Measurements from ENCODE around the gene TMEM44.
A peak's percentile ranks its signal among the peaks of the same experiment; 100 is the strongest.

The TMEM44 gene

DNA sequence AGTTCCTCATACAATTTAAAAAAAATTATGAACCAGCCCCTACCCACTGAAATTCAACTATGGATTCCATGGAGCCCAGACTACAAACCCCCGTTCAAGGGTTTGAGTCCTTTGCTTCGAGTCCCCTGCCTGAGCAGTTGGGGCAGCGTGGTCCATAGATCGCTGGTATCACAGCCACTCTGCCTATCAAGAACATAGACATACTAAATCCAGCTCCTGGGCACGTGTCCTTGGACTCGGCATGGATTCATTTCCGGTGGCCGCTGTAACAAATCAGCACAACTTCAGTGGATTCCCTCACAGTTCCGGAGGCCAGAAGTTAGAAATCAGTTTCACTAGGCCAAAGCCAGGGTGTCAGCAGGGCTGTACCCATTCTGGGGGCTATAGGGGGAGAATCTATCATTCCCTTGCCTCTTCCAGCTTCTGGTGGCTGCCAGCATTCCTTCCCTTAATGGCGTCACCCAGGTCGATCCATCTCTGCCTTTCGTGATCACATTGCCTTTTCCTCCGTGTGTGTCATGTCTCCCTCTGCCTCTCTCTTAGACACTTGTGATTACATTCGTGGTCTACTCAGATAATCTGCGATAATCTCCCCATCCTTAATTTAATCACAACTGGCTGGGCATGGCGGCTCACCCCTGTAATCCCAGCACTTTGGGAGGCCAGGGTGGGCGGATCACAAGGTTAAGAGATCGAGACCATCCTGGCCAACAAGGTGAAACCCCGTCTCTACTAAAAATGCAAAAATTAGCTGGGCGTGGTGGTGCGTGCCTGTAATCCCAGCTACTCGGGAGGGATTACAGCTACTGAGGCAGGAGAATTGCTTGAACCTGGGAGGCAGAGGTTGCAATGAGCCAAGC, 4.6 kb upstream of the TMEM44 start:
- Histone ChIP-seq H3K79me2 (ENCODE audit: insufficient read depth, low read depth) (no peaks in the 10 kb centered on the region), H3K4me3 (IDR thresholded peaks at IDR 0.05; ENCODE audit: insufficient read depth, low read depth, low read length) (no peak overlapping the region), H3K4me2 (no peak overlapping the region), H4K20me1 (ENCODE audit: insufficient read depth) (no peaks in the 10 kb centered on the region), H3K9ac (no peak overlapping the region), H3K36me3 (ENCODE audit: insufficient read depth) (no peaks in the 10 kb centered on the region; the same call in 1 of the 2 replicates), H2AFZ (ENCODE audit: low read depth) (no peak overlapping the region), H3K27ac (no peak overlapping the region), H3K27me3 (ENCODE audit: insufficient read depth, low read depth) (no peaks in the 10 kb centered on the region), H3K4me1 (ENCODE audit: low read depth, poor library complexity, severe bottlenecking) (no peaks in the 10 kb centered on the region)
- TF ChIP-seq, protein P1, sequence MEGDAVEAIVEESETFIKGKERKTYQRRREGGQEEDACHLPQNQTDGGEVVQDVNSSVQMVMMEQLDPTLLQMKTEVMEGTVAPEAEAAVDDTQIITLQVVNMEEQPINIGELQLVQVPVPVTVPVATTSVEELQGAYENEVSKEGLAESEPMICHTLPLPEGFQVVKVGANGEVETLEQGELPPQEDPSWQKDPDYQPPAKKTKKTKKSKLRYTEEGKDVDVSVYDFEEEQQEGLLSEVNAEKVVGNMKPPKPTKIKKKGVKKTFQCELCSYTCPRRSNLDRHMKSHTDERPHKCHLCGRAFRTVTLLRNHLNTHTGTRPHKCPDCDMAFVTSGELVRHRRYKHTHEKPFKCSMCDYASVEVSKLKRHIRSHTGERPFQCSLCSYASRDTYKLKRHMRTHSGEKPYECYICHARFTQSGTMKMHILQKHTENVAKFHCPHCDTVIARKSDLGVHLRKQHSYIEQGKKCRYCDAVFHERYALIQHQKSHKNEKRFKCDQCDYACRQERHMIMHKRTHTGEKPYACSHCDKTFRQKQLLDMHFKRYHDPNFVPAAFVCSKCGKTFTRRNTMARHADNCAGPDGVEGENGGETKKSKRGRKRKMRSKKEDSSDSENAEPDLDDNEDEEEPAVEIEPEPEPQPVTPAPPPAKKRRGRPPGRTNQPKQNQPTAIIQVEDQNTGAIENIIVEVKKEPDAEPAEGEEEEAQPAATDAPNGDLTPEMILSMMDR (conservative IDR thresholded peaks at IDR 0.05; ENCODE audit: low read depth, low read length) = no peak

DNA sequence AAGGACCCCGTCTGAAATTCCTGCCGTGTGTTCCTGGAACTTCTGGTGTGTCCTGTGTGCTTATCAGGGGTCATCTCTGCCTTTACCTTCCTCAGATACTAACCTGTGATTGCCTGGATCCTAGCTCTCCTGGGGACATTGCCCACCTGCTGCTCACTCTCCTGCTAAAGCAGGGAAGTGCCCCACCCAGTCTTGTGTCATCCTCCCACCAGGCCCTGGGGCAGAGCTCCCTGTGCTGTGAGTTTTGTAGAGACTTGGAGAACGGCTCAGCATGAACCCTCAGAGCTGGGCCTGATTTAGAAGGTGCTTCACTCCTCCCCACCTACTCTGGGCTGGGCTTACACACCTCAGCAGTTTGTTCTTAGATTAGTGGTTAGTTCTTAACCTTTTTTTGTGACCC, 3.8 kb upstream of the TMEM44 start:
- H3K4me3 ChIP-seq (IDR thresholded peaks at IDR 0.05; ENCODE audit: insufficient read depth, low read depth, low read length) = no peak overlapping the region
- no peaks in the 10 kb centered on the region for H4K20me1 ChIP-seq (ENCODE audit: insufficient read depth)
- no peak overlapping the region for H2AFZ ChIP-seq (ENCODE audit: low read depth)
- no peak overlapping the region for H3K4me2 ChIP-seq
- H3K27ac ChIP-seq = no peak overlapping the region
- H3K79me2 ChIP-seq (ENCODE audit: insufficient read depth, low read depth) = no peaks in the 10 kb centered on the region
- H3K36me3 ChIP-seq (ENCODE audit: insufficient read depth) = no peaks in the 10 kb centered on the region; the same call in 1 of the 2 replicates
- TF ChIP-seq, protein P1 (conservative IDR thresholded peaks at IDR 0.05; ENCODE audit: low read depth, low read length) = no peak
- H3K9ac ChIP-seq = no peak overlapping the region
- no peaks in the 10 kb centered on the region for H3K4me1 ChIP-seq (ENCODE audit: low read depth, poor library complexity, severe bottlenecking)
- no peaks in the 10 kb centered on the region for H3K27me3 ChIP-seq (ENCODE audit: insufficient read depth, low read depth)

DNA sequence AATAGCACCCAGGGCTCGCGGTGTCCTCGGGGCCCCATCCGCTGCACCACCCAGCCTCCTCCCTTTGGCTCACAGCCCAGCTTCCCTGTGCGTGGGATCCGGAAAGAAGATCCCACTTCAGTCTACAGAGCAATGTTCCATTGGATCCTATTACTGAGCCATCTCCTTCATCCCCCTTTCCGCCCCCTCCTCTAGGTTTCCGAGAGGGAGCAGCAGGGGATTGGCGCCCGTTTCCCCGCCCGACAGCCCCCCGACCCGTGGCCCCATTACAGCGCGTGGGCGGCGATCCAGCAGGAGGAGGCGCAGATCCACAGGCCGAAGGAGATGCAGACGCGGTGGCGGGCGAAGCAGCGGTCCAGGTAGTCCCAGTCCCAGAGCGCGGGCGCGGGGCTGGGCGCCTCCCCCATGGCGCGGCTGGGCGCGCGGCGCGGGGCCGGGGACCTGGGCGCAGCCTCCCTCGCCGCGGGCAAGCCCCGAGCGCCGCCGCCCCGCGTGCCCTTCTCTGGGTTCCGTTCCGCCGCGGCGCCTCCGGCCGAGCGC, 340 bp downstream of the TMEM44 start:
- Histone ChIP-seq H3K27ac (no peak overlapping the region), H3K79me2 (ENCODE audit: insufficient read depth, low read depth) (no peaks in the 10 kb centered on the region), H4K20me1 (ENCODE audit: insufficient read depth) (no peaks in the 10 kb centered on the region), H3K4me1 (ENCODE audit: low read depth, poor library complexity, severe bottlenecking) (no peaks in the 10 kb centered on the region), H3K4me3 (IDR thresholded peaks at IDR 0.05; ENCODE audit: insufficient read depth, low read depth, low read length) (no peak overlapping the region), H2AFZ (ENCODE audit: low read depth) (peak overlapping the region; percentile 95), H3K4me2 (peak overlapping the region; percentile 55), H3K36me3 (ENCODE audit: insufficient read depth) (no peaks in the 10 kb centered on the region), H3K9ac (peak overlapping the region; percentile 33; the same call in 1 of the 2 replicates), H3K27me3 (ENCODE audit: insufficient read depth, low read depth) (no peaks in the 10 kb centered on the region)
- TF ChIP-seq, protein P1 (conservative IDR thresholded peaks at IDR 0.05; ENCODE audit: low read depth, low read length) = no peak

DNA sequence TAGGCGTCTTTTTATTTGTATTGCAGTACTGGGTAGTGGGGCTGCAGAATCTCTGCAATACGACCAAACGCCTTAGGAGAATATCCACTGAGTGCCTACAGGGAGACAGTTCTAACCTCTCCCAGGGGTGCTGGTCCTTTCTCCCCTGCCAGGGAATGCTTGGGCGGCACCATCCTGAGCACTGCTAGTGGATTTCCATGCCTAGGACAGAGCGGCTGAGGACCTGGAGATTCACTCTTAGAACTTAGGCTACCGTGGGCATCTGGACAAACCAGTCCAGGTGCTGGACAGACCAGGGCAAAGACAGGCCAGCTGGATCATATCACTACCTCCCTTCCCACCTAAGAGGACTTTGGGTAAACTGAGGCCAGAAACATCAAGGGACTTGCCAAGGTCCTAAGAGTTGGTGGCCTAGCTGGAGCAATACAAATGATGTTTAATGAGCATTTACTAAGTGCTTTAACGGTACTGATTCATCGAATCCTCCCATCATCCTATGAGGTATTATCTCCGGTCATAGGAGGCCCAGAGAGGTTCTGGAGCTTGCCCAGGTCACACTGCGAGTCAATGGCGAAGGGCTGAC, 902 bp downstream of the TMEM44 start:
- no peaks in the 10 kb centered on the region for H3K4me1 ChIP-seq (ENCODE audit: low read depth, poor library complexity, severe bottlenecking)
- TF ChIP-seq, protein P1 (conservative IDR thresholded peaks at IDR 0.05; ENCODE audit: low read depth, low read length) = no peak
- H3K79me2 ChIP-seq (ENCODE audit: insufficient read depth, low read depth) = no peaks in the 10 kb centered on the region
- no peak overlapping the region for H3K27ac ChIP-seq
- peak overlapping the region; percentile 95 for H2AFZ ChIP-seq (ENCODE audit: low read depth)
- peak overlapping the region; percentile 33; the same call in 1 of the 2 replicates for H3K9ac ChIP-seq
- H3K27me3 ChIP-seq (ENCODE audit: insufficient read depth, low read depth) = no peaks in the 10 kb centered on the region
- peak overlapping the region; percentile 55 for H3K4me2 ChIP-seq
- H3K36me3 ChIP-seq (ENCODE audit: insufficient read depth) = no peaks in the 10 kb centered on the region
- no peak overlapping the region for H3K4me3 ChIP-seq (IDR thresholded peaks at IDR 0.05; ENCODE audit: insufficient read depth, low read depth, low read length)
- H4K20me1 ChIP-seq (ENCODE audit: insufficient read depth) = no peaks in the 10 kb centered on the region

Data from KMS-11 (cell line).